Activated CD4-positive, alpha-beta T cell treated with anti-CD3 and anti-CD28 coated beads, Interleukin-10, Interleukin-2, amounts not matched to agents 100 ng/mL and 50 ng/mL, durations not matched to agents 16 hours and 8 hours (primary cell): ENCODE measurements around the gene CFAP74.

ENCODE experiments used
- DNase-seq: peaks from one replicate; pipeline ENCODE4 v3.0.0-alpha.2; 2020

The CFAP74 gene

DNA sequence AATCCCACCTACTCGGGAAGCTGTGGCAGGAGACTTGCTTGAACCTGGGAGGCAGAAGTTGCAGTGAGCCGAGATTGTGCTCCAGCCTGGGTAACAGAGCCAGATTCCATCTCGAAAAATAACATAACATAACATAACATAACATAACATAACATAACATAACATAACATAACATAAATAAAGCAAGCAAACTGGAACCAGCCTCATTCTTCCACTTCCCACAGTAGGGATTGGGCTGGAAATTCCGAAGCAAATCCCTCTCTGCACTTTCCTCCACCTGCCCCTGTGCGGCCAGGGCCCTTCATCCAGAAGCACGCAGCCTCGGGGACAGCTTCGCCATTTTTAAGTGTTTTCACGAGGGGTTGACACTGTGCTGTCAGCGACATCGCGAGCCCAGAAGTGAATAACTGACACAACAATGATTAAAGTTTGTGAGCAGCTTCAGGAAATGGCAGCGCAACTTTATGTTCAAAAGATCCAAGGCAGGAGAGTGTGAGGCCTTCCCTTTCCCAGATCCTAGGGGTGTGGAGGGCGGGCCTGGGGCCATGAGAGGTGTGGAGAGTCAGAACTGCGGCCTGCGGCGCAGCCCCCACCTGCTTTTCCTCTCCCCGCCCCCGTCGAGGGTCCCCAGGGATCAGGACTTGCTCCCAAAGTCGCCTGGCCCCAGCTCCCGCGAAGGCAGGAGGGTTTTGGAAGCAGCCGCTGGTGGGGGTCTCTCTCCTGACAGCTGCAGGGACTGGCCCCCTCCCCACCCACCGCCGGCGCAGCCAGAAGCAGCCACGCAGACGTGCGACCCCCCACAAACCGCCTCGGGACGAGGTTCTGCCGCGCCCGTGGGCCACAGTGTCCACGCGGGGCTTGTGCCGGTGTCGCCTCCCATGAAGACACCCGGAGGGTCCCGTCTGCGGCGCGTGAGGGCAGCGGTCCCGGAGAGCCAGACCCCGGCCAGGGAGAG, 14.9 kb upstream of the CFAP74 start:
- no peak for DNase-seq

DNA sequence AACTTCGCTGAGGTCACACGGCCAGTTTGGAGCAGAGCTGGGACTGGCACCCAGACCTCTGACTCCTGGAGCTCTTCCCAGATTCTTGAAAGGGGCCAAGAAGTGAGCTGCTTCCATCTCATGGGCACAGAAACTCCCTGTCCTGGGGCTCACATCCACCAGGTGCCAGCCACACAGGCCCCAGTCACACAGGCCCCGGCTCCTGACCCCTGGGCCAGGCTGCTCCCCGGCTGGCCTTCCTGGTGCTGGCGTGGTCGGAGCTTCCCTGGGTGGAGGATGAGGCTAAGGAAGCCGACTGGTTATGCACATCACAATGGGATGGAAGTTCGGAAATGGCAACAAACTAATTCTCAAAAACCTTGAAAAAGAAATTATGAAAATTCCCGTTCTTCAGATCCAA, 12.5 kb upstream of the CFAP74 start:
- DNase-seq, result no peak

- no peak for DNase-seq
These were observed 11.5 kb upstream of the CFAP74 start for GRCh38 chr1:2014741-2015735.

GRCh38 chr1:2014181-2014580, 10.6 kb upstream of the CFAP74 start:
- DNase-seq, result no peak

DNA sequence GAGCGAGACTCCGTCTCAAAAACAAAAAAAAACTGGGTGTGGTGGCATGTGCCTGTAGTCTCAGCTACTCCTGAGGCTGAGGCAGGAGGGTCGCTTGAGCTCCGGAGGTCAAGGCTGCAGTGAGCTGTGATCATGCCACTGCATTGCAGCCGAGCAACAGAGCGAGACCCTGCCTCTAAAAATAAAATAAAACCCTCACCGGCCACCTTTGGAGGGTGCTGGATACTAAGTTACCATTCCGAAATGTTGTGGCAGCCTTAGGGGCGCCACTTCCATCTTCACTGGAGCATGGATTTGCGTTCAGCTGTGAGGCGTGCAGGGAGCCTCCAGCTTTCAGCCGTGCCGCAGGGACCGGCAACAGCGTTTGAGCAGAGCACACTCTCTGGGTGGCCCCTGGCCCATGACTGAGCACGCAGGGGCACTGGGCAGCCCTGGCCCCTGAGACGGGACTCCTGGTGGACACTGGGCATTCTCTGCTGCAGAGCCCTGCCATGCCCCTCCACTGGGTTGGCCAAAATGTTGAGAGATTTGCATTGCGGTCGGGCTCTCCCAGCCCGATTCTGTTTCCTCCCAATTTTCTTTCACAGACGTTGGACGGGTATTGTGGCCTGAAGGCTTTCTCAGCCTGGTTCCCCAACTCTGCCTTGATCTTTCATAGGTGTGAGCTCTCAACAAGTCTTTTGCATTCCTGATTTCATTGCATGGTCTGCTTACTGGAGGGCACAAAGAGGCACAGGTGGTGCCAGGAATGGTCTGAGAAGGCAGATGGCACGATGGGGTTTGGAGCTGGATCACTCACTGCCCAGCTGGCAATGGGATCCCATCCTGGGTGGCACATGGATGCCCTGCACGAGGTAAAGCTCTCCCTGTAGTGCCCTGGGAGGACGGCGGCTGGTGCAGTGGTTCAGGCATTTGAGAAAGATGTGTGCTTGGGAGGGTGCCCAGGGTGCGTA, 5.8 kb upstream of the CFAP74 start:
- no peak for DNase-seq

DNA sequence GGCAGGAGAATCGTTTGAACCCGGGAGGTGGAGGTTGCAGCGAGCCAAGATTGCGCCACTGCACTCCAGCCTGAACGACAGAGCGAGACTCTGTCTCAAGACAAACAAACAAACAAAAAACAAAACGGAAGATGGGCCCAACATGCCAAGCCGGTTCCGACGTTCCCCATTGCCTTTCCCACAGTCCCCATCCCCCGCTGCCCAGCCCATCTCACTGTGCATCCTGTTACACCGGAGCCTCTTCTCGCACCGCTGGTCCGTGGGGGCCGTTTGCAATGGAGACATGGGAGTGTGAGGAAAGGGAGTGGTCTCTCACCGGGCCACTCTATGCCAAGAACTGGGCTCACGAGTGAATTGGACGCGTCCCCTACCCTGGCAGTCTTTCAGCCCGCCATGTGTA, 1.3 kb upstream of the CFAP74 start:
- no peak for DNase-seq

DNA sequence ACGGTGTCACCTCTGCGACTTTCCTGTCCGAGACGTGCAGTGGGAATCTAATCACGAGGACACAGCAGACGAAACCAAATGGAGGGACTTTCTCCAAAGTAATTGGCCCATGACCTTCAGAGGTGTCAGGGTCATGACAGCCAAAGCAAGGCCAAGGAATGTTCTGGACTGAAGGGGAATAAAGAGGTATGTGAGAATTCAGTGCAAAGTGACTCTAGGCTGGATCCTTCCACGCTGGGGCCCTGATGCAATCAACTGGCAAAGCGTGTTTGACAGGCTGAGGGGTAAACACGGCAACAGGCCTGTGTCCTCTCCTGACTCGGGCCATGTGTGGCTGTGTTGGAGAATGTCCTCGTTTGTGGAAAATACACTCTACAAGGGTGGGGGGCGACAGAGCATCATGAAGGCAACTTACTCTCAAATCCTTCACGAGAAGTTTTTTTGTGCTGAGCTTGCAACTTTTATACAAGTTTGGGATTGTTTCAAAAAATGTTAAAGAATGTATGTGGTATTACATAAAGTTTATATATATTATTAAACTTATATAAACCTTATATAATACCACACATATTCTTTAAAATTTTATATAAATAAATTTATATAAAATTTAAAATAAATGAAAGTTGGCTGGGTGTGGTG, 1.7 kb downstream of the CFAP74 start:
- no peak for DNase-seq

GRCh38 chr1:2000850-2001249, 2.7 kb downstream of the CFAP74 start:
- DNase-seq, result no peak

GRCh38 chr1:2000432-2000831, 3.2 kb downstream of the CFAP74 start:
- no peak for DNase-seq

DNA sequence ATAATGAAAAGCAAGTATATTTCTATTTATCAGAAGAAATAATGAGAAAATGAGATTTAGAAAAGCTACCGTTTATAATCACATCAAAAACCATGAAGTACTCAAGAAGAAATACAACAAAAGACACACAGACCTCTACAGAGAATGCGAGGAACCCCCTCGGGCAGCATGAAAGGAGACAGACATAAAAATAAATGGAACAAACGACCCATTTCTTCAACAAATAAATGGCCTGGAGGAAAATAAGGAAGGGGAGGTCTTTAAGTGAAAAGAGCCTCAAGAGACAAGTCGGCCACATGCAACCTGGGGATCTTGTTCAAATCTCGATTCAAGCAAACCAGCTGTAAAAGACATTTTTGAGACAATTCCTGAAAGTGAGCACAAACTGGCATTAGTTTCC, 6.0 kb downstream of the CFAP74 start:
- no peak for DNase-seq

DNA sequence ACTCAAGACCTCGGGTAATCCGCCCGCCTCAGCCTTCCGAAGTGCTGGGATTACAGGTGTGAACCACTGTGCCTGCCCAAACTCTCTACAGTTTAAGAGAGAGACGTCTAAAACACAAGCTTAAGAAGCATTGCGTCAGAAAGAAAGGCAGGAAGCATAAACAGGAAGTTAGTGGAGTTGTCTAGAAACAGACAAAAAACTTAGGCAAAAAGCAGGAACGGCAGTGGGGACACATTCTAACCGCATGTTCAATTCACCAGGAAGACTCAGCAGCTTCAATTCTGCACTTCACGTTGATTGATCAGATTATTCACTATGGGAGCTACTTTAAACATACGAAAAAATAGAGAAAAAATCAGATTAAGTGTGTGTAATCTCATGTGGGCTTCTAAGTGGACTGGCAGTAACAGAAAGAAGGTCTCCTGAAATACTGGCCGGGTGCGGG, 7.4 kb downstream of the CFAP74 start:
- DNase-seq, result peak; percentile 7

- no peak for DNase-seq
These were observed 9.1 kb downstream of the CFAP74 start for GRCh38 chr1:1994536-1994935.

- DNase-seq, result no peak
These were observed 13.4 kb downstream of the CFAP74 start for GRCh38 chr1:1990222-1990621.

DNA sequence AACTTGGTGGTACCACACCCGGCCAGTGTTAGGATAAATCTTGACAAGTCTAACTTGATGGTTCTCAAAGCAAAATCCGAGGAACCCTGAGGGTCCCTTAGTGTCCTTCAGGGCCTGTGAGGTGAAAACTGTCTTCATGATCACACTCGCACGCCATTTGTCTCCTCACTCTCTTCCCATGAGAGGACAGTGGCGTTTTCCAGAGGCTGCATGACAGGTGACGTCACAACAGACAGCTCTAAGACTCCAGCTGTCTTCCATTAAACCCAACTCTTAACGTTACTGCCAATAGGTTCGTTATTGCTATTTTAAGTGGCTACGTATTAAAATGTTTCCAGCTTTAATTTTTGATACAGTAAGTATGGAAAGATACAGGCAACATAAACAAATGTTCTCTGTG, 13.8 kb downstream of the CFAP74 start:
- DNase-seq, result no peak

DNA sequence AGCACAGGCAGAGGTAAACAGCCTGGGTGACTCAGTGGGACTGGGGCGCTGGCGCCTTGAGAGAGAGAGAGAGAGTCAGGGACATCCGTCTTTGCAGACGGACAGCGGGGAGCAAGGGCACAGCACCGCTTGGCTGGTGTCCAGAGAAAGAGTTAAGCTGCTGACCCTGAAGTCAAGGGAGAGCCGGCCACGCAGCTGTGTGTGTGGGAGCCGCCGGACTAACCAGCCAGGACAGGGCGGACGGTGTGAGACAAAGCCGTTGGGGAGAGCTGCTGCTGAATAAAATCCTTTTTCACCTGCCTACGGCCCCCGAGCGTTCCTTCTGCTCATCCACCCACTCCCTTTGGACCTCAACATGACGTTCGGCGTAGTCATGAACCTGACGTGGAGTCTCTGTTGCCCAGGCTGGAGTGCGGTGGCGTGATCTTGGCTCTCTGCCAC, 14.5 kb downstream of the CFAP74 start:
- DNase-seq, result no peak

DNA sequence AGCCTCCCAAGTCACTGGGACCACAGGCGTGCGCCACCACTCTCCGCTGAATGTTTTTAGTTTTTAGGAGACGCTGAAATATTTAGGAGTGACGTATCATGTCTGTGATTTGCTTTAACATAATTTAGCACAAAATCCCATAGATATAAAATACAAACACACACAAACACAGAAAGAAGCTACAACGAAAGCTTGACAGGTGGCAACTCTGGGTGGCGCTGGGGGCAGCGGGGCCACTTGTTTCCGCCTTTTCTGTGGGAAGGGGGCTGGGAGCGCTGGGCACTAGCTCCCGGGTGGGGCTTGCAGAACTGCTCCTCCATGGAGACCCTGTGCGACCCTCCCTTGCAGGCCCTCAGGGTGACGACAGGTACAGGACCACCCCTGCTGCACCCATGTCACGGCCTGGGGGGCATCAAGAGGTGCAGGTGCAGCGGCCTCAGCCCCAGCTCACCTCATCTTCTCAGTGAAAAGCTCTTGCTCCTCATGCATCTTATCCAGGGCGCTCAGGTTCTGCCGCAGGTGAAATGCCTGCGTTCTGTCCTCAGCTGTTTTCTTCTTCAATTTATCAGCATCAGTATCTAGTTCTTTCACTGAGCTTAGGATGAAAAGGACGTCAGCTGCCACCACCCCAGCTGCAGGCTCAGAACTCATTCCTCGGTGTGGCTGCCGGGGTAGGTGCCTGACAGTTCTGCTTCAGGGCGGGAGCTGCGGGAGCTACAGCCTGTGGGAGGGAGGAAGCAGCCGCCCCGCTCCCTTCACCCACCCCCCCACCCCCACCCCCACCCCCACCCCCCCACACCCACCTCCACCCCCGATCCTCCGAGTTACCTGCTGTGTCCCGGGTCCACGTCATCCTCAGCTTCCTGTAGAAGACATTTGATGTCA, 15.3 kb downstream of the CFAP74 start:
- DNase-seq, result no peak

- DNase-seq, result no peak
These were observed 16.5 kb downstream of the CFAP74 start for GRCh38 chr1:1987142-1987510.

DNA sequence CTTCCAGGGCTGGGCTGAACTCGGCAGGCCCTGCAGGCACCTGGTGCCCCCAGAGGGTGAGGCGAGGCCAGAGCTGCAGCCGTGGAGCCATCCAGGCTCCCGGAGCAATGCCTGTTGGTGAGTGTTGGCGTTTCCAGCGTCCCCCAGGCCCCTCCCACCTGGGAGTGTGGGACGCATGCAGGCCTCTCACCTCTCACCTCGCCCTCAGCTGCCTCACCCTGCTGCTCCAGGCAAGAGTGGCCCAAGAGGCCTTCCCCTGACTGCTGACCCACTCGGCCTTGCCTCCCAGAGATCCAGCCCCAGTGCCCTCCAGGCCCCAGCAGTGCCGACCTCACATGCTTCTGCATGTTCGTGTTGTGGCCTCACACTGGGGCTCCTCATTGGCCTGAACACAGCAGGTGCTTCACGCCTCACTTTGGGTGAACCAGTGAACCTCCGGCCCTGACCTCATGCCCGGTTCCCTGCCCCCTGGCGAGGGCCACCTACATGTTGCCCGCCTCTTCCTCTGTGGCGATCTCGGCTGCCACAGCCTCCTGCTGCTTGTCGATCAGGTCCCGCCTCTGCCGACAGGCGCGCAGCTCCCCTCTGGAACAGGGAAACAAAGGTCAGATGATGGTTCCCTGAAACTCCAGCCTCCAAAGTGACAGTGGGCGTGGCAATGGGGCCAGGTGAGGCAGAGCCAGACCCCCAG, 17.0 kb downstream of the CFAP74 start:
- no peak for DNase-seq

GRCh38 chr1:1985375-1986050, 18.1 kb downstream of the CFAP74 start:
- DNase-seq, result no peak
